SH-SY5Y (cell line): ENCODE measurements around the gene LRRC37B.

Source experiments
- GATA2 ChIP-seq: IDR thresholded peaks from 2 replicates; pipeline ENCODE4 v1.6.1; 2011; ENCODE audit warnings: mild to moderate bottlenecking, low read depth, low read length
- GATA3 ChIP-seq: IDR thresholded peaks from 2 replicates; pipeline ENCODE4 v1.6.1; 2011; ENCODE audit warnings: low read depth, mild to moderate bottlenecking, low read length, moderate library complexity

Gene LRRC37B

DNA sequence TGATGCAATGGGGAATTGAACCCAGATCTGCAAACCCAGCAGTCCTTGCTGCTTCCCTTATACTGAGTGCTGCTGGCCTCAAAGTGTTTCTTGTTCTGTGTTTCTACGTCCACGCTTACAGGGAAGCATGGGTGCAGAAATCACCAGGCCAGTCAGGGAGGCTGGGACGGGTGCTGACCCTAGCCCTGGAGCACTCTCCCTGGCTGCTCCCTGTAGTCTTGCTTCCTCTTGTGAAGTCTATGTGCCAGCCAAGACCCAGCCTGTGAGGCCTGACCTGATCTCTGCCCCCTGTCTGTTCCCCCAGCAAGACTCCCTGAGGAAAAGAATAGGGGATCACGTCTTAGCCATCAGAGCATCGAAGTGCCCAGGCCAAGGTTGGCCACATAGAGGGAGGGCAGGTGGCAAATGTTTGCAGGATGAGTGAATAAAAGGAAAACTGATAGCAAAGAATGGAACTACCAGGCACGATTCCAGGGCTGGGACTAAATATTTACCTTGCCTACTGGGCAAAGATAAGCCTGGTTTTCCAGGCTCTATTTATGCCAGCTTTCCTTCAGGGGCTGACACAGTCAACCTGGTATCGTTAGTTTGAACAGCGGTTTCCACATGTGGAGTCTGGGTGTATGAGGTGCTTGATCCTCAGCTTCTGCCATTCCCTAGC, 93.9 kb downstream of the LRRC37B start:
- TF ChIP-seq GATA3 (no peak), GATA2 (no peak)

GRCh38 chr17:32102172-32102571, 95.0 kb downstream of the LRRC37B start:
- TF ChIP-seq GATA3 (no peak), GATA2 (no peak)

DNA sequence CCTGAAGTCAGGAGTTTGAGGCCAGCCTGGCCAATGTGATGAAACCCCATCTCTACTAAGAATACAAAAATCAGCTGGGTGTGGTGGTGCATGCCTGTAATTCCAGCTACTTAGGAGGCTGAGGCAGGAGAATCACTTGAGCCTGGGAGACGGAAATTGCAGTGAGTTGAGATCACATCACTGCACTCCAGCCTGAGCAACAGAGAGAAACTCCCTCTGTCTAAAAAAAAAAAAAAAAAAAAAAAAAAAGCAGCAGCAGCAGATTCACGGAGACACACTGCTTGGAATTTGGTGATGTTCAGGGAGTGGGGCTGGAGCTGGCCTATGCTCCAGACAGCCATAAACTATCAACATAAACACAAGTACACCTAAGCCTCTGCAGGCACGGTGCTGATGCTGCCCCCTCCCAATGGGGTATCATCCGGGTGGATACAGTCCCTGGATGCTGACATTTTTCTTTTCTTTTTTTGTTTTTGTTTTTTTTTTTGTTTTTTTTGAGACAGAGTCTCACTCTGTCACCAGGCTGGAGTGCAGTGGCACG, 95.5 kb downstream of the LRRC37B start:
- TF ChIP-seq GATA3 (no peak), GATA2 (no peak)
